Glomerular visceral epithelial cell (primary cell): ENCODE measurements around the gene COL1A1.

Experiments used
- DNase-seq: peaks from one replicate; pipeline ENCODE4 v3.0.0-alpha.2; 2016; ENCODE audit errors: extremely low spot score

The COL1A1 gene

GRCh38 chr17:50187394-50187725, 14.1 kb downstream of the COL1A1 start:
- DNase-seq = no peak

- DNase-seq = no peak
These were observed 14.6 kb downstream of the COL1A1 start for GRCh38 chr17:50186661-50187393.

DNA sequence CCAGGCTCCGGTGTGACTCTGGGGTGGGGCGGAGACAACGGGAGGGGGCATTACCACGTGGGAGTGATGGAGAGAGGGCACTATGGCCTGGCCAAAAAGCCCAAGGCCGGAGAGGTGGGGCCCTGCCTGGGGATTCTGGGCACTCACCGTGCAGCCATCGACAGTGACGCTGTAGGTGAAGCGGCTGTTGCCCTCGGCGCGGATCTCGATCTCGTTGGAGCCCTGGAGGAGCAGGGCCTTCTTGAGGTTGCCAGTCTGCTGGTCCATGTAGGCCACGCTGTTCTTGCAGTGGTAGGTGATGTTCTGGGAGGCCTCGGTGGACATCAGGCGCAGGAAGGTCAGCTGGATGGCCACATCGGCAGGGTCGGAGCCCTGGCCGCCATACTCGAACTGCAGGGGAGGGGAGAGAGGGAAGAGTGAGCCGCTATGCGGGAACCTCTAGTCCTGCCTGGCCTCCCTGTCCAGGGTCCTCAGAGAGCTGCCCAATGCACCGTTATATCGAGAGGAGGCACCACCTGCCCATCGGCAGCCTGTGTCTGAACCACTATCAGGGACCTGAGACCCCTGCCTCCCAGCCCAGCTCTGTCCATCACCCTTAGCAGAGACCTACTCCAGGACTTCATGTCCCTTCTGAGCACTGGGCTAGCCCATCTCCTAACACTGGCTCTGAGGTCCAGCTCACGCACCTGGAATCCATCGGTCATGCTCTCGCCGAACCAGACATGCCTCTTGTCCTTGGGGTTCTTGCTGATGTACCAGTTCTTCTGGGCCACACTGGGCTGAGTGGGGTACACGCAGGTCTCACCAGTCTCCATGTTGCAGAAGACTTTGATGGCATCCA, 15.6 kb downstream of the COL1A1 start:
- DNase-seq = no peak

DNA sequence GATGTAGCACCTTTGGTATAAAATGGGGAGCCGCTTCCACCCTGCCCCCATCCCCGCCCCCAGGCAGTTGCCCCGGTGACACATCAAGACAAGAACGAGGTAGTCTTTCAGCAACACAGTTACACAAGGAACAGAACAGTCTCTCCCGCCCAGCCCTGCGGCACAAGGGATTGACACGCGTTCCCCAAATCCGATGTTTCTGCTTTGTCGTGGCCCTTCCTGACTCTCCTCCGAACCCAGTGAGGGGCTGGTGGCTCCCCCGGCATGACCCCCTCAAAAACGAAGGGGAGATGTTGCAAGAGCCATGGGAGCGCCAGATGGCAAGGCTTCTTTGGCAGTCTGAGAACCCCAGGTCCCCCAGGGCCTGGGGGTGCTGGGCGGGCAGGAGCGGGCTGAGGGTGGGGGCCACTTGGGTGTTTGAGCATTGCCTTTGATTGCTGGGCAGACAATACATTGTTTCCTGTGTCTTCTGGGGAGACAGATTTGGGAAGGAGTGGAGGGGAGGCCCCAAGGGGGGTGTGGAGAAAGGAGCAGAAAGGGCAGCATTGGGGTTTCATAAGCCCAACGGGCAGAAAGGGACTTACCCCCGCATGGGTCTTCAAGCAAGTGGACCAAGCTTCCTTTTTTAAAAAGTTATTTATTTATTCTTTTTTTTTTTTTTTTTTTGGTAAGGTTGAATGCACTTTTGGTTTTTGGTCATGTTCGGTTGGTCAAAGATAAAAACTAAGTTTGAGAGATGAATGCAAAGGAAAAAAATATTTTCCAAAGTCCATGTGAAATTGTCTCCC, 16.6 kb downstream of the COL1A1 start:
- no peak for DNase-seq

DNA sequence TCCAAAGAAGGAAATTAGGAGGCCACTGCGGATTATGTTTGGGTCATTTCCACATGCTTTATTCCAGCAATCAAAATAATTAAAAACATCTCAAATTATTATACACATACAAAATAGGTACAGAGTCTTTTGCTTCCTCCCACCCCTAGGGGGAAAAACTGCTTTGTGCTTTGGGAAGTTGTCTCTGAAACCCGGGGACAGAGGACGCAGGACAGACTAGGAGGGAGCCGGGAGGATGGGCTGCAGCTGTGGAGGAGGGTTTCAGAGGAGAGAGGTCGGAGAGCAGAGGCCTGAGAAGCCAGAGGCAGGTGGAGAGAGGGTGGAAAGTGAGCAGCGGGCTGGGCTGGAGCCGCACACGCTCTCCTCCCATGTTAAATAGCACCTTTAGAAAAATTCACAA, 17.4 kb downstream of the COL1A1 start:
- no peak for DNase-seq

- DNase-seq = no peak
These were observed 17.9 kb downstream of the COL1A1 start for GRCh38 chr17:50183421-50183994.

DNA sequence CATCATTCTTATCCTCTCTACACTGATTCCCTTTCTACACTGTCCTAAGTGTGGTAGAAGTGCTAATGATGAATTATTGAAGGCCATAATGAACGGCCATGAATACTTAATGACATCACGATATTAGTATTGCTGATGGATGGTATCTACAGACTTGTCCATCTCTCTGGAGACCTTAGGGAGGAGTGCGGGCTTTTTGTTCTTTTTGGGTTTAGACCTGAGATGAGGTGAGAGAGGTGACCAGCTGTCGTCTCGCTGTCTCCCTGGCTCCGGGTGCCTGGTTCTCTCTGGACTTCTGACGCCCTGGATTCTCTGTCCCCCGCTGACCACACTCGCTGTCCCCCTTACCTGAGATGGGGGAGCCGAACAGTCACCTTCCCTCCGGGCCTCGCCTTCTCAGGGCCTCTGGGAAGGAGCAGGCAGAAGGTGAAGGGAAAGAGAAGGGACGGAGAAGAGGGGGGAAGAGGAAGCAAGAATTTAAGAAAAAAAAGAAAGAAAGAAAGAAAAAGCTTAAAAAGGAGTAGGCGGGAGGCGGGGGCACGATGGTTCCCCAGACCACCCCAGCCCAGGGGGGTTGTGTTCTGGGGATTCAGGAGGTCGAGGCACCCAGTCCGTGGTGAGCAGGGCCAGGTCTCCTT, 18.5 kb downstream of the COL1A1 start:
- no peak for DNase-seq

GRCh38 chr17:50181591-50182560, 19.6 kb downstream of the COL1A1 start:
- no peak for DNase-seq

GRCh38 chr17:50181144-50181543, 20.3 kb downstream of the COL1A1 start:
- DNase-seq = no peak

DNA sequence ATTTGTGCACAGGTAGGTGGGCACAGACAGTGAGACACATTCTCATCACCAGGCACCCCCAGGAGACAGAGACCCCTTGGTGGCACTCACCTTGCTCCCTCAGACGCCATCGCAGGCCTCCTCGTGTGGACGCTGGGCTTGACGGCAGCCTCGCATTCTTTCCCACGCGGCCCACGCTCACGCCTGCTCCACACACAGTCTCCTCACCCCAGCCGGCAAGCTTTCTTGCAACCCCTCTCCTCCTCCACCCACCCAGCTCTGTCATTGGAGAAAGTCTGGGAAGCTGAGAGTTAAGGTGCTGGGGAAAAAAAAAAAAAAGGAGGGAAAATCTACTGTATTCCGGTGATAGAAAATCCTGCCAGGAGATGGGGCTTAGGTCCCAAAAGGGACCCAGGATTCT, 20.8 kb downstream of the COL1A1 start:
- no peak for DNase-seq

DNA sequence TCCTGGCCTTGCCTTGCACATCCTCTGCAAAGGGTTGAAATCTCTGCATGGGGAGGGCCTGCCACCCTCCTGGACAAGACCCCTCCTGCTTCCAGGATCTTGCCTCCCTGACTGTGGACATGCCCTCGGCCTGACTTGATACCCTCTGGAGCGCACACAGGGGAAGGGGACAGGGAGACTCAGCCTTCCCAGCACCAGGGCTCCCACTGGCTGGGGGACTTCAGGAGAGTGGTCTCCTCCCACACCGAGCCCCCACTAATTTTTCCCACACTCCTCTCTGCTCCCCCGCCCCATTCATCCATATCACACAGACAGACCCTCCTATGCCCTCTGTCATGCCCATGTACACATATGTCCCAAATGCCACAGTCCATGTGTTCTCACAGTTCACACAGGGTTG, 21.3 kb downstream of the COL1A1 start:
- DNase-seq = no peak

- peak; percentile 99 for DNase-seq
These were observed 23.2 kb downstream of the COL1A1 start for GRCh38 chr17:50177983-50178834.

- DNase-seq = no peak
These were observed 24.0 kb downstream of the COL1A1 start for GRCh38 chr17:50177476-50177875.

DNA sequence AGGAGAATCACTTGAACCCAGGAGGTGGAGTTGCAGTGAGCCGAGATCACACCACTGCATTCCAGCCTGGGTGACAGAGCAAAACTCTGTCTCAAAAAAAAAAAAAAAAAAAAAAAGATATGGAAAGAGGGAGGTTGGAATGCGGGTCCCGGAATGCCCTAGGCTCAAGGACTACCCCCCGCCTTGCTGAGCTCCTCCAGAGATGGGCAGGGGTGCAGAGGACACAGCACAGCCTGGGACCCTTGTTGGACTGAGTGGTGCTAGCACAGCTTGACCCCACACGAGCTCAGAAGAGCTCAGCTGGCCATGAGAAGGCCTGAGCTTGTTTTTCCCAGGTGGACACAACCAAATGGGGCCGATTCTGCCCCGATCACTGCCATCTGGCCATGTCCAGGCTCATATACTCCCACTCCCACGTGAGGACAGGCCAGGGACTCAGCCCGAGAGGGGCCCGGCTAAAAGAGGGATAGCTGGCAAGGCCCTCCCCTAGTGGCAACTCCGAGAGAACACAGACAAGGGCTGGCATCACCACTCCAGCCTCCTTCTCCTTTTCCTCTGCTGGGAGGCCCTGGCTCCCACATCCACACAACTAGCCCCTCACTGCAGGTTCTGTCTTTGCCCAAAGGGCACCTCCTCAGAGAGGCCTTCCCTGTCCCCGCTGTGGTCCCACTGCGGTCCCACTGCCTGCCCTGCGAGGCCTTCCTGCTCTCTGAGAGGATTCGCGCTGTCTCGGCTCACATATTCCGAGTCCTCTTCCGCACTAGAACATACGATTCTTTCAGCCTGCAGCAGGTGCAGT, 24.7 kb downstream of the COL1A1 start:
- no peak for DNase-seq

- DNase-seq = no peak
These were observed 26.2 kb downstream of the COL1A1 start for GRCh38 chr17:50175035-50175807.

GRCh38 chr17:50174444-50174843, 27.0 kb downstream of the COL1A1 start:
- DNase-seq = no peak

DNA sequence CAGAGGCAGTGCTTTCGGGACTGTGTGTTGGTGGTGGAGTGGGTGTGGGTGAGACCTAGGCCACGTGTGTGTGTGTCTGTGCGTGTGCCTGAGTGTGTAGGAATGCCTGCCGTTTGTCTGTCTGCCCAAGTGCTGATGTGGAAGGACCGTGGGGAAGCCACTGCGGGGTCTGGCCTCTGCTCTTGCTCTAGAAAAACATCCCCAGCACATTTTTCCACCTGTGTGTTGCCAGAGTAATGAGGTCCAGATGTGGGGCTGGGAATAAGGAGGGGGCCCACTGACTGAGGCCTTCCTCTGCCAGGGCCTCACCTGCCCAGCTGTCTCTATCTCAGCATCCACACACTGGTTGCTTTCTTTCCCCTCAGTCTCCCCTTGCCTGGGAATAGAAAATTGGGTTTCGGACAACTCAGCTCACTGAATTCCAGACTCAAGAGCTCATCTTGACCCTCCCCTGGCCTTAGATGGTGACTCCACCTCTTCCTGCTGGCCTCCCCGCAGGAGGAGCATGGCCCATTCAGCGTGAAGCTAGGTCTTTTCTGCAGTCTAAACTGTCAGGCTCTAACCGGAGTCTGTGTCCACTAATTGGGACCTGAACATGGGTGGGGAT, 28.0 kb downstream of the COL1A1 start:
- peak; percentile 59 for DNase-seq

GRCh38 chr17:50172936-50173334, 28.5 kb downstream of the COL1A1 start:
- no peak for DNase-seq
